Measurements from ENCODE around the gene GRHPR.

DNA sequence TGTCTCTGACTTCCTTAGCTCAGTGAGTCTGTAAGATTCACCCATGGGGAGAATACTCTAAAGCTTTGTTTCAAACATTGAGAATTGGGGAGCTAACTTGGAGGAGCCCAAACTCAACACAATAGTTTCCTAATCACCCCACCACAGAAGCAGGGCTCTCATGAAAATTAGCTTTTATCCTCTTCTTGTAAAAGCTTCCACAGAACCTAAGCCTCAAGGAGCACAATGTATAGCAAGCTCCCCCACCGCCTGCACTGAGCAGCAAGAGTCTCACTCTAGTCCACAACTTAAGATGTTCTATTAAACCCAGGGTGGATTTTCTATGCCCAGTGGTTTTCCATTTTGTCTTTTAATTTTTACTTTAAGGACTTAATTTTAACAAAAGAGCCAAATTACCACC lies 48.9 kb upstream of the GRHPR start:
- TF ChIP-seq MAFK (IDR thresholded peaks at IDR 0.05; ENCODE audit: low read depth, low read length) (no peak), POLR2A (IDR thresholded peaks at IDR 0.05; ENCODE audit: low read depth, low read length) (no peak), RFX5 (IDR thresholded peaks at IDR 0.05; ENCODE audit: low read depth, low read length) (no peak), RCOR1 (IDR thresholded peaks at IDR 0.05; ENCODE audit: insufficient replicate concordance, low read length) (no peak), CEBPB (IDR thresholded peaks at IDR 0.05; ENCODE audit: low read depth, low read length) (no peak)
- TF ChIP-seq, protein P1, sequence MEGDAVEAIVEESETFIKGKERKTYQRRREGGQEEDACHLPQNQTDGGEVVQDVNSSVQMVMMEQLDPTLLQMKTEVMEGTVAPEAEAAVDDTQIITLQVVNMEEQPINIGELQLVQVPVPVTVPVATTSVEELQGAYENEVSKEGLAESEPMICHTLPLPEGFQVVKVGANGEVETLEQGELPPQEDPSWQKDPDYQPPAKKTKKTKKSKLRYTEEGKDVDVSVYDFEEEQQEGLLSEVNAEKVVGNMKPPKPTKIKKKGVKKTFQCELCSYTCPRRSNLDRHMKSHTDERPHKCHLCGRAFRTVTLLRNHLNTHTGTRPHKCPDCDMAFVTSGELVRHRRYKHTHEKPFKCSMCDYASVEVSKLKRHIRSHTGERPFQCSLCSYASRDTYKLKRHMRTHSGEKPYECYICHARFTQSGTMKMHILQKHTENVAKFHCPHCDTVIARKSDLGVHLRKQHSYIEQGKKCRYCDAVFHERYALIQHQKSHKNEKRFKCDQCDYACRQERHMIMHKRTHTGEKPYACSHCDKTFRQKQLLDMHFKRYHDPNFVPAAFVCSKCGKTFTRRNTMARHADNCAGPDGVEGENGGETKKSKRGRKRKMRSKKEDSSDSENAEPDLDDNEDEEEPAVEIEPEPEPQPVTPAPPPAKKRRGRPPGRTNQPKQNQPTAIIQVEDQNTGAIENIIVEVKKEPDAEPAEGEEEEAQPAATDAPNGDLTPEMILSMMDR (conservative IDR thresholded peaks at IDR 0.05; ENCODE audit: low read depth, low read length), result no peak
- TF ChIP-seq, protein P2, sequence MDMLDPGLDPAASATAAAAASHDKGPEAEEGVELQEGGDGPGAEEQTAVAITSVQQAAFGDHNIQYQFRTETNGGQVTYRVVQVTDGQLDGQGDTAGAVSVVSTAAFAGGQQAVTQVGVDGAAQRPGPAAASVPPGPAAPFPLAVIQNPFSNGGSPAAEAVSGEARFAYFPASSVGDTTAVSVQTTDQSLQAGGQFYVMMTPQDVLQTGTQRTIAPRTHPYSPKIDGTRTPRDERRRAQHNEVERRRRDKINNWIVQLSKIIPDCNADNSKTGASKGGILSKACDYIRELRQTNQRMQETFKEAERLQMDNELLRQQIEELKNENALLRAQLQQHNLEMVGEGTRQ (IDR thresholded peaks at IDR 0.05; ENCODE audit: low read depth, low read length), result no peak
